ENCODE measurements around the gene ZNF681.

DNA sequence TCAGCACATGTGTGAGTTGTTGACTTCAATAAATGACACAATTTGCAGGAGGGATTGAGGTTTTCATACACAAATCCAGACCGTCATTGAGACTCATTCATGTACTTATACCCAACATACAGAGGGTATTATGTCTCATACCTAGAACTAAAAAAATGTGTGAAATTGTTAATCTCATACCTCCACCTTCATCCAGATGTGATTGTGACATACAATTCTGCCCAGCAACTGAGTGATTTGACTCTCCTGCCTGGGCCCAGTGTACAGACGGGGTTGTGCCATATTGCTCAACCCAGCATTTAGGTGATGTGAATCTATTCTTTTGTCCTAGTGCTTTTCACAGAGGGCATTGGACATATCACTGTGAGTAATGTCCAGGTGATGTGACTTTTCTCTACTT, 12.6 kb upstream of the ZNF681 start:
- TF ChIP-seq, protein P1, sequence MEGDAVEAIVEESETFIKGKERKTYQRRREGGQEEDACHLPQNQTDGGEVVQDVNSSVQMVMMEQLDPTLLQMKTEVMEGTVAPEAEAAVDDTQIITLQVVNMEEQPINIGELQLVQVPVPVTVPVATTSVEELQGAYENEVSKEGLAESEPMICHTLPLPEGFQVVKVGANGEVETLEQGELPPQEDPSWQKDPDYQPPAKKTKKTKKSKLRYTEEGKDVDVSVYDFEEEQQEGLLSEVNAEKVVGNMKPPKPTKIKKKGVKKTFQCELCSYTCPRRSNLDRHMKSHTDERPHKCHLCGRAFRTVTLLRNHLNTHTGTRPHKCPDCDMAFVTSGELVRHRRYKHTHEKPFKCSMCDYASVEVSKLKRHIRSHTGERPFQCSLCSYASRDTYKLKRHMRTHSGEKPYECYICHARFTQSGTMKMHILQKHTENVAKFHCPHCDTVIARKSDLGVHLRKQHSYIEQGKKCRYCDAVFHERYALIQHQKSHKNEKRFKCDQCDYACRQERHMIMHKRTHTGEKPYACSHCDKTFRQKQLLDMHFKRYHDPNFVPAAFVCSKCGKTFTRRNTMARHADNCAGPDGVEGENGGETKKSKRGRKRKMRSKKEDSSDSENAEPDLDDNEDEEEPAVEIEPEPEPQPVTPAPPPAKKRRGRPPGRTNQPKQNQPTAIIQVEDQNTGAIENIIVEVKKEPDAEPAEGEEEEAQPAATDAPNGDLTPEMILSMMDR (IDR thresholded peaks at IDR 0.05): no peak
- TF ChIP-seq POLR2A (IDR thresholded peaks at IDR 0.05): no peak

Measured in esophagus squamous epithelium (tissue), 4 donors.